ENCODE results near the gene ZNF280B. TPM values are rescaled to one million over a fixed set of nuclear protein-coding genes. Genes with fewer than 3 reads are reported as not detected.
"Not testable (repeated sequence)": the region's sequence is repeated elsewhere in the genome, so short reads cannot be mapped to it uniquely, and the experiment has no call there.

The ZNF280B gene
- total RNA-seq, 2 donors from 2014 or later, result 10.9 to 15.3 TPM

DNA sequence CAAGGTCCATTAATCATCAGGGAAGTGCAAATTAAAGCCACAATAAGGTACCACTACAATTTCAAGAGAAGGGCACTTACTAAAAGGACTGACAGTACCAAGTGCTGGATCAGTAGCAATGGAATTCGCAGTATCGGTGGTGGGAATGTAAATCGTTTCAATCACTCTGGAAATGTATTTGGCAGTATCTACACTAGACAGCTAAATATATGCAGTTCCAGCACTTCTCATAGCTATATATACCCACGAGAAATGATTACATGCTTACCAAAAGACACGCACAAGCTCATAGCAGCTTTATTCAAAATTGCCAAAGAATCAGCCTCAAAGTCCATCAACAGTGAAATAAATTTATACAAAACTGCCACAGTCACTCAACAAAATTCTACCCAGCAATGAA lies 4.4 kb upstream of the ZNF280B start:
- H3K27ac Mint-ChIP-seq, result no peak overlapping the region
- H3K27me3 ChIP-seq (ENCODE audit: control insufficient read depth, insufficient read depth, low read length, poor library complexity, severe bottlenecking), result peaks cover 33% of the 10 kb centered on the region
- peaks cover 59% of the 10 kb centered on the region for H3K27me3 Mint-ChIP-seq (ENCODE audit: insufficient read depth)
- H3K36me3 Mint-ChIP-seq (ENCODE audit: low read depth), result peaks cover under 1% of the 10 kb centered on the region
- 83 to 90% methylated on average over 4 to 5 of the region's 5 CpGs for WGBS, 2 experiments (ENCODE audit: insufficient coverage in 1 of 2, insufficient read length in 1 of 2)
- H3K9me3 ChIP-seq (ENCODE audit: control insufficient read depth, low read length), result peaks cover 12% of the 10 kb centered on the region
- H3K27ac ChIP-seq (ENCODE audit: low read depth, low read length), result no peak overlapping the region
- H3K9ac ChIP-seq (ENCODE audit: extremely low read depth, low read length, poor library complexity, severe bottlenecking), result no peak overlapping the region
- H3K4me1 ChIP-seq (ENCODE audit: control insufficient read depth, insufficient read depth, low read length), result no peaks in the 10 kb centered on the region
- no peaks in the 10 kb centered on the region for H3K36me3 ChIP-seq (ENCODE audit: control insufficient read depth, insufficient read depth, low read length)
- H3K4me1 Mint-ChIP-seq, result peaks cover under 1% of the 10 kb centered on the region
- H3K9me3 Mint-ChIP-seq, result peaks cover 26% of the 10 kb centered on the region
- H3K4me3 ChIP-seq (ENCODE audit: low read length), result no peak overlapping the region
- DNase-seq, result no peak
- TF ChIP-seq, protein P1, sequence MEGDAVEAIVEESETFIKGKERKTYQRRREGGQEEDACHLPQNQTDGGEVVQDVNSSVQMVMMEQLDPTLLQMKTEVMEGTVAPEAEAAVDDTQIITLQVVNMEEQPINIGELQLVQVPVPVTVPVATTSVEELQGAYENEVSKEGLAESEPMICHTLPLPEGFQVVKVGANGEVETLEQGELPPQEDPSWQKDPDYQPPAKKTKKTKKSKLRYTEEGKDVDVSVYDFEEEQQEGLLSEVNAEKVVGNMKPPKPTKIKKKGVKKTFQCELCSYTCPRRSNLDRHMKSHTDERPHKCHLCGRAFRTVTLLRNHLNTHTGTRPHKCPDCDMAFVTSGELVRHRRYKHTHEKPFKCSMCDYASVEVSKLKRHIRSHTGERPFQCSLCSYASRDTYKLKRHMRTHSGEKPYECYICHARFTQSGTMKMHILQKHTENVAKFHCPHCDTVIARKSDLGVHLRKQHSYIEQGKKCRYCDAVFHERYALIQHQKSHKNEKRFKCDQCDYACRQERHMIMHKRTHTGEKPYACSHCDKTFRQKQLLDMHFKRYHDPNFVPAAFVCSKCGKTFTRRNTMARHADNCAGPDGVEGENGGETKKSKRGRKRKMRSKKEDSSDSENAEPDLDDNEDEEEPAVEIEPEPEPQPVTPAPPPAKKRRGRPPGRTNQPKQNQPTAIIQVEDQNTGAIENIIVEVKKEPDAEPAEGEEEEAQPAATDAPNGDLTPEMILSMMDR (conservative IDR thresholded peaks at IDR 0.05), result no peak
- no peak overlapping the region for H3K4me3 Mint-ChIP-seq

DNA sequence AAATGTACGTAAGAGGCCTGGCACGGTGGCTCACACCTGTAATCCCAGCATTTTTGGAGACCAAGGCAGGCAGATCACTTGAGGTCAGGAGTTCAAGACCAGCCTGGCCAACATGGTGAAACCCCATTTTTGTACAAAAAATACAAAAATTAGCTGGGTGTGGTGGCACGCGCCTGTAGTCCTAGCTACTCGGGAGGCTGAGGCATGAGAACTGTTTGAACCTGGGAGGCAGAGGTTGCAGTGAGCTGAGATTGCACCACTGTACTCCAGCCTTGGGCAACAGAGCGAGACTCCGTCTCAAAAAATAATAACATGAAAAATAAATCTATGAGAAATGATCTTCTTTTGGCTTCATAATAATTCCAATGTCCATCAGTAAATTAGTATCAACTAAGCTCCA lies 2.3 kb upstream of the ZNF280B start:
- H3K4me3 ChIP-seq (ENCODE audit: low read length); H3K4me3 Mint-ChIP-seq; DNase-seq; H3K27ac Mint-ChIP-seq; H3K9ac ChIP-seq (ENCODE audit: extremely low read depth, low read length, poor library complexity, severe bottlenecking); H3K27ac ChIP-seq (ENCODE audit: low read depth, low read length); H3K4me1 Mint-ChIP-seq; H3K4me1 ChIP-seq (ENCODE audit: control insufficient read depth, insufficient read depth, low read length): not testable (repeated sequence)
- 95 to 100% methylated on average over 1 to 6 of the region's 7 CpGs for WGBS, 2 experiments (ENCODE audit: insufficient coverage in 1 of 2, insufficient read length in 1 of 2)
- H3K9me3 Mint-ChIP-seq, result peaks cover 26% of the 10 kb centered on the region
- Histone ChIP-seq H3K9me3 (ENCODE audit: control insufficient read depth, low read length) (peaks cover 12% of the 10 kb centered on the region), H3K36me3 (ENCODE audit: control insufficient read depth, insufficient read depth, low read length) (peaks cover 14% of the 10 kb centered on the region), H3K27me3 (ENCODE audit: control insufficient read depth, insufficient read depth, low read length, poor library complexity, severe bottlenecking) (peaks cover 25% of the 10 kb centered on the region)
- H3K27me3 Mint-ChIP-seq (ENCODE audit: insufficient read depth), result peaks cover 48% of the 10 kb centered on the region
- H3K36me3 Mint-ChIP-seq (ENCODE audit: low read depth), result peaks cover 19% of the 10 kb centered on the region

DNA sequence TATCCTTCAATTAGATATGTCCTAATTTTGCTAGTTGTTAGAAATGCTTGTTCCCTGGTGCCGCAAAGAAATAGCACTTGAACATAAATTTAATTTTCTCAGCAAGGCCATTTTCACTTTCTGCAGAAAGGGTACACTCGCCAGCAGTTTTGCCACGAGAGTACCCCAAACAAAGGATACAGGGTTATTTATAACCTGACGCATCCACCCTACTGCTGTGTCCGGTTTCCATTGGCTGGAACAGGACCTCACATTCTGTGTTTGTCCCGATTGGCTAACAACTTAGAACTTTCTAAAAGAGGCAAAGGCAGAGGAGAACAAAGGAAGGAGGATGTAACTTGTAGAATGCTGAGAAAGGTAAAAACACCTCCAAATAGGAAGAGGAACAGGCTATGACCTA lies 1.4 kb upstream of the ZNF280B start:
- peaks cover 39% of the 10 kb centered on the region for H3K27me3 Mint-ChIP-seq (ENCODE audit: insufficient read depth)
- H3K9me3 ChIP-seq (ENCODE audit: control insufficient read depth, low read length), result peaks cover 12% of the 10 kb centered on the region
- WGBS, 2 experiments (ENCODE audit: insufficient coverage in 1 of 2, insufficient read length in 1 of 2), result 89 to 97% methylated on average over 5 to 6 of the region's 6 CpGs
- H3K27ac Mint-ChIP-seq; H3K9ac ChIP-seq (ENCODE audit: extremely low read depth, low read length, poor library complexity, severe bottlenecking); H3K4me3 ChIP-seq (ENCODE audit: low read length); H3K27ac ChIP-seq (ENCODE audit: low read depth, low read length); H3K4me1 ChIP-seq (ENCODE audit: control insufficient read depth, insufficient read depth, low read length); DNase-seq; H3K4me1 Mint-ChIP-seq; H3K4me3 Mint-ChIP-seq: not testable (repeated sequence)
- H3K27me3 ChIP-seq (ENCODE audit: control insufficient read depth, insufficient read depth, low read length, poor library complexity, severe bottlenecking), result peaks cover 25% of the 10 kb centered on the region
- peaks cover 24% of the 10 kb centered on the region for H3K36me3 Mint-ChIP-seq (ENCODE audit: low read depth)
- H3K36me3 ChIP-seq (ENCODE audit: control insufficient read depth, insufficient read depth, low read length), result peaks cover 19% of the 10 kb centered on the region
- peaks cover 26% of the 10 kb centered on the region for H3K9me3 Mint-ChIP-seq

DNA sequence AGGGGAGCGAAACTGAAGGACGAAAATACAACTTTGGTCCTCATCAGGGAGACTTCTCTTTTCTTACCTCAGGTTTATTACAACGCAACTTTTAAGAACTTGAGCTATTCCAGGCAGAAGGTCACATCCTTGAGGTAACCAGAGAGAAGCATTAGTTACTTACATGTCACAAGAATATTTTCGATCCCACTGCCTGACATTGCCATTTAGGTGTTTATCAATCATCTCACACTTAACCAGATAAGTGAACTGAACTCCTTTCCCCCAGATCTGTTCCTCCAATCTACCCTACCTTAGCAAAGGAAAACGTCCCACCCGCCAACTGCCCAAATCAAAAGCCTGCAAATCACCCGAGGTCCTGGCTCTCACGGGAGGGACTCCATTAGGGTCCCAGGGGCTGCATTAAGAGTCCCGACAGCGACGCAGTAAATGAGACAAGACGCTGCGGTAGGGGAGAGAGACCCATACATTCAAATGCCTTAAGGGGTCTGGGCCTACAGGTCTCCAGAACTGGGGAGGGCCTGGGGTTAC lies 734 bp downstream of the ZNF280B start:
- H3K36me3 Mint-ChIP-seq (ENCODE audit: low read depth), result peaks cover 43% of the 10 kb centered on the region
- peak overlapping the region; percentile 90 for H3K4me3 Mint-ChIP-seq
- no peak for DNase-seq
- 29 to 77% methylated on average over 3 to 13 of the region's 13 CpGs for WGBS, 2 experiments (ENCODE audit: insufficient coverage in 1 of 2, insufficient read length in 1 of 2)
- H3K4me1 ChIP-seq (ENCODE audit: control insufficient read depth, insufficient read depth, low read length), result no peaks in the 10 kb centered on the region
- peaks cover 8% of the 10 kb centered on the region for H3K4me1 Mint-ChIP-seq
- H3K27me3 ChIP-seq (ENCODE audit: control insufficient read depth, insufficient read depth, low read length, poor library complexity, severe bottlenecking), result peaks cover 9% of the 10 kb centered on the region
- peak overlapping the region; percentile 86 for H3K4me3 ChIP-seq (ENCODE audit: low read length)
- H3K9ac ChIP-seq (ENCODE audit: extremely low read depth, low read length, poor library complexity, severe bottlenecking), result peak overlapping the region; percentile 82
- H3K36me3 ChIP-seq (ENCODE audit: control insufficient read depth, insufficient read depth, low read length), result peaks cover 40% of the 10 kb centered on the region
- peaks cover 12% of the 10 kb centered on the region for H3K9me3 ChIP-seq (ENCODE audit: control insufficient read depth, low read length)
- peak overlapping the region; percentile 73 for H3K27ac Mint-ChIP-seq
- H3K27ac ChIP-seq (ENCODE audit: low read depth, low read length), result no peak overlapping the region
- H3K9me3 Mint-ChIP-seq, result peaks cover 26% of the 10 kb centered on the region
- TF ChIP-seq, protein P1 (conservative IDR thresholded peaks at IDR 0.05), result no peak
- peaks cover 18% of the 10 kb centered on the region for H3K27me3 Mint-ChIP-seq (ENCODE audit: insufficient read depth)
